ENCODE measurements around the gene PIP4P1. TPM values are rescaled to one million over a fixed set of nuclear protein-coding genes. Genes with fewer than 3 reads are reported as not detected.

The PIP4P1 gene
- polyA plus RNA-seq, 2 of the 4 experiments (the other 2 are of a cell fraction) = 30.4 to 35.8 TPM

Small RNAs within 50 kb of the gene (small RNA-seq; reads per million reads assigned to genes)
- 0 to 50,145 (median 1.5) reads per million in 6 experiments for gene RNA5SP382

Other genes starting within 250 kb of the PIP4P1 start
- not detected in 2 replicates for gene OR11H6, start 237.7 kb downstream of the PIP4P1 start, polyA plus RNA-seq (2011; rRNA removed)
- gene OR11H6, start 237.7 kb downstream of the PIP4P1 start, polyA plus RNA-seq (2017; fragmentation: RNase III; extraction: RNeasy Plus Mini Kit Qiagen cat#74134 plus additional on column Dnase treatment) = not detected in 3 replicates
- gene OR11H7, start 232.5 kb downstream of the PIP4P1 start, polyA plus RNA-seq (2011; rRNA removed) = not detected in 2 replicates
- not detected in 3 replicates for gene OR11H7, start 232.5 kb downstream of the PIP4P1 start, polyA plus RNA-seq (2017; fragmentation: RNase III; extraction: RNeasy Plus Mini Kit Qiagen cat#74134 plus additional on column Dnase treatment)
- gene OR11H4, start 222.1 kb downstream of the PIP4P1 start, polyA plus RNA-seq (2011; rRNA removed) = not detected in 2 replicates
- gene OR11H4, start 222.1 kb downstream of the PIP4P1 start, polyA plus RNA-seq (2017; fragmentation: RNase III; extraction: RNeasy Plus Mini Kit Qiagen cat#74134 plus additional on column Dnase treatment) = not detected in 3 replicates
- 21.9 and 31.2 TPM in 2 replicates for gene TTC5, start 155.5 kb downstream of the PIP4P1 start, polyA plus RNA-seq (2011; rRNA removed)
- 25.1 to 30.2 TPM (median 30.1 TPM) in 3 replicates for gene TTC5, start 155.5 kb downstream of the PIP4P1 start, polyA plus RNA-seq (2017; fragmentation: RNase III; extraction: RNeasy Plus Mini Kit Qiagen cat#74134 plus additional on column Dnase treatment)
- 98.2 and 121 TPM in 2 replicates for gene CCNB1IP1, start 128.2 kb downstream of the PIP4P1 start, polyA plus RNA-seq (2011; rRNA removed)
- 29.9 to 32.6 TPM (median 30.8 TPM) in 3 replicates for gene CCNB1IP1, start 128.2 kb downstream of the PIP4P1 start, polyA plus RNA-seq (2017; fragmentation: RNase III; extraction: RNeasy Plus Mini Kit Qiagen cat#74134 plus additional on column Dnase treatment)
- 39.8 and 42.3 TPM in 2 replicates for gene PARP2, start 117.8 kb downstream of the PIP4P1 start, polyA plus RNA-seq (2011; rRNA removed)
- gene PARP2, start 117.8 kb downstream of the PIP4P1 start, polyA plus RNA-seq (2017; fragmentation: RNase III; extraction: RNeasy Plus Mini Kit Qiagen cat#74134 plus additional on column Dnase treatment) = 42.0 to 43.4 TPM (median 42.1 TPM) in 3 replicates
- gene TEP1, start 47.9 kb downstream of the PIP4P1 start, polyA plus RNA-seq (2011; rRNA removed) = 17.5 and 22.2 TPM in 2 replicates
- gene TEP1, start 47.9 kb downstream of the PIP4P1 start, polyA plus RNA-seq (2017; fragmentation: RNase III; extraction: RNeasy Plus Mini Kit Qiagen cat#74134 plus additional on column Dnase treatment) = 6.8 to 8.0 TPM (median 7.4 TPM) in 3 replicates
- gene KLHL33, start 25.3 kb downstream of the PIP4P1 start, polyA plus RNA-seq (2011; rRNA removed) = not detected in 2 replicates
- gene KLHL33, start 25.3 kb downstream of the PIP4P1 start, polyA plus RNA-seq (2017; fragmentation: RNase III; extraction: RNeasy Plus Mini Kit Qiagen cat#74134 plus additional on column Dnase treatment) = not detected in 3 replicates
- 32.8 and 33.2 TPM in 2 replicates for gene OSGEP, start 6.6 kb downstream of the PIP4P1 start, polyA plus RNA-seq (2011; rRNA removed)
- gene OSGEP, start 6.6 kb downstream of the PIP4P1 start, polyA plus RNA-seq (2017; fragmentation: RNase III; extraction: RNeasy Plus Mini Kit Qiagen cat#74134 plus additional on column Dnase treatment) = 30.4 to 36.9 TPM (median 33.6 TPM) in 3 replicates
- 324 and 419 TPM in 2 replicates for gene APEX1, start 6.2 kb downstream of the PIP4P1 start, polyA plus RNA-seq (2011; rRNA removed)
- gene APEX1, start 6.2 kb downstream of the PIP4P1 start, polyA plus RNA-seq (2017; fragmentation: RNase III; extraction: RNeasy Plus Mini Kit Qiagen cat#74134 plus additional on column Dnase treatment) = 304 to 313 TPM (median 312 TPM) in 3 replicates
- 111 and 129 TPM in 2 replicates for gene PNP, start 8.0 kb upstream of the PIP4P1 start, polyA plus RNA-seq (2011; rRNA removed)
- 95.9 to 103 TPM (median 97.3 TPM) in 3 replicates for gene PNP, start 8.0 kb upstream of the PIP4P1 start, polyA plus RNA-seq (2017; fragmentation: RNase III; extraction: RNeasy Plus Mini Kit Qiagen cat#74134 plus additional on column Dnase treatment)
- gene RNASE10, start 44.1 kb upstream of the PIP4P1 start, polyA plus RNA-seq (2011; rRNA removed) = not detected in 2 replicates
- 0.16 to 0.18 TPM in 2 of 3 replicates, not detected in the other for gene RNASE10, start 44.1 kb upstream of the PIP4P1 start, polyA plus RNA-seq (2017; fragmentation: RNase III; extraction: RNeasy Plus Mini Kit Qiagen cat#74134 plus additional on column Dnase treatment)
- gene RNASE9, start 99.6 kb upstream of the PIP4P1 start, polyA plus RNA-seq (2011; rRNA removed) = not detected in 2 replicates
- gene RNASE9, start 99.6 kb upstream of the PIP4P1 start, polyA plus RNA-seq (2017; fragmentation: RNase III; extraction: RNeasy Plus Mini Kit Qiagen cat#74134 plus additional on column Dnase treatment) = not detected in 3 replicates
- gene RNASE11, start 126.6 kb upstream of the PIP4P1 start, polyA plus RNA-seq (2011; rRNA removed) = not detected in 2 replicates
- gene RNASE11, start 126.6 kb upstream of the PIP4P1 start, polyA plus RNA-seq (2017; fragmentation: RNase III; extraction: RNeasy Plus Mini Kit Qiagen cat#74134 plus additional on column Dnase treatment) = not detected in 3 replicates
- not detected in 2 replicates for gene RNASE12, start 129.9 kb upstream of the PIP4P1 start, polyA plus RNA-seq (2011; rRNA removed)
- gene RNASE12, start 129.9 kb upstream of the PIP4P1 start, polyA plus RNA-seq (2017; fragmentation: RNase III; extraction: RNeasy Plus Mini Kit Qiagen cat#74134 plus additional on column Dnase treatment) = not detected in 3 replicates
- gene OR6S1, start 180.3 kb upstream of the PIP4P1 start, polyA plus RNA-seq (2011; rRNA removed) = not detected in 2 replicates
- gene OR6S1, start 180.3 kb upstream of the PIP4P1 start, polyA plus RNA-seq (2017; fragmentation: RNase III; extraction: RNeasy Plus Mini Kit Qiagen cat#74134 plus additional on column Dnase treatment) = not detected in 3 replicates
- gene RNASE4, start 223.1 kb upstream of the PIP4P1 start, polyA plus RNA-seq (2011; rRNA removed) = 77.4 and 134 TPM in 2 replicates
- gene RNASE4, start 223.1 kb upstream of the PIP4P1 start, polyA plus RNA-seq (2017; fragmentation: RNase III; extraction: RNeasy Plus Mini Kit Qiagen cat#74134 plus additional on column Dnase treatment) = 5.8 to 10.6 TPM (median 8.6 TPM) in 3 replicates
- 35.4 and 46.9 TPM in 2 replicates for gene ANG, start 227.3 kb upstream of the PIP4P1 start, polyA plus RNA-seq (2011; rRNA removed)
- gene ANG, start 227.3 kb upstream of the PIP4P1 start, polyA plus RNA-seq (2017; fragmentation: RNase III; extraction: RNeasy Plus Mini Kit Qiagen cat#74134 plus additional on column Dnase treatment) = 6.5 to 10.5 TPM (median 10.2 TPM) in 3 replicates